HepG2 (cell line): ENCODE data around the gene ABCA2. TPM values are rescaled to one million over a fixed set of nuclear protein-coding genes. Genes with fewer than 3 reads are reported as not detected.

Source experiments
- ARID4A ChIP-seq: sonication (generic); formaldehyde crosslinking; IDR thresholded peaks from 2 replicates; pipeline ENCODE4 v1.5.0; 2020; ENCODE audit warnings: mild to moderate bottlenecking, missing genetic modification reagents, borderline replicate concordance
- ARNT ChIP-seq: fragments of 450-650 bp; IDR thresholded peaks from 2 replicates; pipeline ENCODE4 v1.6.1; 2017
- ATF1 ChIP-seq: IDR thresholded peaks from 2 replicates; pipeline ENCODE4 v1.6.1; 2016; ENCODE audit warnings: mild to moderate bottlenecking, control low read depth
- DNMT1 ChIP-seq: sonication (generic); formaldehyde crosslinking; IDR thresholded peaks from 2 replicates; pipeline ENCODE4 v1.5.1; 2020; ENCODE audit warnings: mild to moderate bottlenecking, missing genetic modification reagents
- FOXK2 ChIP-seq: fragments of 450-650 bp; IDR thresholded peaks from 2 replicates; pipeline ENCODE4 v1.6.1; 2016
- FOXO1 ChIP-seq: sonication (generic); formaldehyde crosslinking; IDR thresholded peaks from 2 replicates; pipeline ENCODE4 v1.4.0; 2020; ENCODE audit warnings: missing genetic modification reagents
- GABPA ChIP-seq, 2 experiments: IDR thresholded peaks; 2 replicates each; pipeline ENCODE4 v1.6.1; 2011 to 2016; ENCODE audit warnings: low read depth in 2 of 2, low read length in 1 of 2, missing biosample characterization in 1 of 2, missing genetic modification characterization in 1 of 2
- HDAC6 ChIP-seq: fragments of 200-600 bp; sonication (generic); IDR thresholded peaks from 2 replicates; pipeline ENCODE4 v1.7.0; 2017; ENCODE audit warnings: mild to moderate bottlenecking, antibody characterized with exemption, low read length, low read depth
- MAFK ChIP-seq, 2 experiments: IDR thresholded peaks in 1 of 2; conservative IDR thresholded peaks in 1 of 2; 2 replicates each; pipeline ENCODE4 v1.6.1; 2011; ENCODE audit warnings: improper control_type of control experiment in 2 of 2, low read length in 2 of 2
- NCOA5 ChIP-seq: sonication (generic); formaldehyde crosslinking; IDR thresholded peaks from 2 replicates; pipeline ENCODE4 v1.4.0; 2020; ENCODE audit warnings: missing genetic modification reagents
- NR2F1 ChIP-seq, 2 experiments: fragments of 450-650 bp in 1 of 2; formaldehyde crosslinking in 1 of 2; IDR thresholded peaks; 2 replicates each; pipeline versions ENCODE4 v1.5.0 to v1.6.1; 2016 to 2020; ENCODE audit warnings: mild to moderate bottlenecking in 1 of 2, missing compliant biosample characterization in 1 of 2, missing genetic modification reagents in 1 of 2, moderate library complexity in 1 of 2
- SIN3A ChIP-seq: IDR thresholded peaks from 2 replicates; pipeline ENCODE4 v1.6.1; 2011; ENCODE audit warnings: low read depth, mild to moderate bottlenecking, control low read depth, low read length, borderline replicate concordance
- SP4 ChIP-seq: sonication (generic); formaldehyde crosslinking; IDR thresholded peaks from 2 replicates; pipeline ENCODE4 v1.8.1; 2023; ENCODE audit warnings: mild to moderate bottlenecking, missing genetic modification reagents
- SRSF4 ChIP-seq: fragments of 200-400 bp; formaldehyde crosslinking; IDR thresholded peaks from one replicate; pipeline ENCODE4 v1.6.1; 2018; ENCODE audit warnings: mild to moderate bottlenecking, low read depth, low read length, moderate library complexity; ENCODE audit not compliant: poor library complexity, severe bottlenecking
- TFDP2 ChIP-seq: sonication (generic); formaldehyde crosslinking; IDR thresholded peaks from 2 replicates; pipeline ENCODE4 v1.4.0; 2020; ENCODE audit warnings: missing genetic modification reagents
- ZBTB8A ChIP-seq: sonication (generic); formaldehyde crosslinking; IDR thresholded peaks from 2 replicates; pipeline ENCODE4 v1.4.0; 2020; ENCODE audit warnings: mild to moderate bottlenecking, low read depth, missing genetic modification reagents, borderline replicate concordance
- ZIK1 ChIP-seq: sonication (generic); formaldehyde crosslinking; IDR thresholded peaks from 2 replicates; pipeline ENCODE4 v1.5.0; 2020; ENCODE audit warnings: mild to moderate bottlenecking, low read depth, missing genetic modification reagents, borderline replicate concordance
- ZNF207 ChIP-seq: fragments of 450-650 bp; IDR thresholded peaks from 2 replicates; pipeline ENCODE4 v1.6.1; 2016; ENCODE audit warnings: antibody characterized with exemption, borderline replicate concordance
- ZNF577 ChIP-seq: sonication (generic); formaldehyde crosslinking; IDR thresholded peaks from 2 replicates; pipeline ENCODE4 v1.4.0; 2020; ENCODE audit warnings: mild to moderate bottlenecking, low read depth, missing genetic modification reagents, borderline replicate concordance
- ZNF607 ChIP-seq: sonication (generic); formaldehyde crosslinking; IDR thresholded peaks from 2 replicates; pipeline ENCODE4 v1.5.1; 2020; ENCODE audit warnings: missing genetic modification reagents, mild to moderate bottlenecking, borderline replicate concordance
- ZNF674 ChIP-seq: sonication (generic); formaldehyde crosslinking; IDR thresholded peaks from 2 replicates; pipeline ENCODE4 v1.5.0; 2020; ENCODE audit warnings: low read depth, mild to moderate bottlenecking, missing genetic modification reagents
- ZNF75D ChIP-seq: sonication (generic); formaldehyde crosslinking; IDR thresholded peaks from 2 replicates; pipeline ENCODE4 v1.8.1; 2023; ENCODE audit warnings: missing genetic modification reagents, mild to moderate bottlenecking, borderline replicate concordance
- ZNF83 ChIP-seq: sonication (generic); formaldehyde crosslinking; IDR thresholded peaks from 2 replicates; pipeline ENCODE4 v1.4.0; 2020; ENCODE audit warnings: missing genetic modification reagents, mild to moderate bottlenecking, borderline replicate concordance
- ZNF883 ChIP-seq: sonication (generic); formaldehyde crosslinking; IDR thresholded peaks from 2 replicates; pipeline ENCODE4 v1.5.1; 2020; ENCODE audit warnings: mild to moderate bottlenecking, missing genetic modification reagents; ENCODE audit errors: not compliant biosample characterization
- polyA plus RNA-seq, 8 experiments: library from polyadenylated mRNA; depleted of rRNA in 3 of 8; stranded (reverse) in 7 of 8; unstranded in 1 of 8; fragments of >200 nt; fragmentation: Illumina TruSeq in 4 of 8; extraction: Trizol in 4 of 8; gene quantifications; 2 replicates each; pipeline versions ENCODE4 v1.2.1 to v1.2.3, GENCODE V29; 2011 to 2016; ENCODE audit warnings: low read depth in 4 of 8, missing spikeins in 1 of 8, mixed read lengths in 1 of 8; ENCODE audit not compliant: insufficient read depth in 1 of 8
- total RNA-seq, 5 experiments: library from RNA; depleted of rRNA; stranded (reverse); fragments of >200 nt; fragmentation: Illumina TruSeq; extraction: Trizol; gene quantifications; 2 replicates each; pipeline ENCODE4 v1.2.3, GENCODE V29; 2016; ENCODE audit warnings: low read depth in 1 of 5

The ABCA2 gene
- total and polyA plus RNA-seq, 2 of the 13 experiments (the other 11 are each of a cell fraction or from before 2014, with no cell fraction given) = 2.9 to 19.2 TPM

GRCh38 chr9:136991993-136992818 lies 35.8 kb downstream of the ABCA2 start, which contains the start of gene PAXX (continued):
- TF ChIP-seq ZNF883 (peak; percentile 29), ZNF577 (CRISPR knock-in tag) (no peak), ZNF83 (CRISPR knock-in tag) (no peak), NCOA5 (CRISPR knock-in tag) (no peak), MAFK (conservative IDR thresholded peaks at IDR 0.05 in 1 of 2, IDR thresholded peaks at IDR 0.05 in 1 of 2; ENCODE audit: low read length in 2 of 2) (no peak), SRSF4 (no peak), ZNF75D (no peak), ZBTB8A (no peak), ZNF674 (0 out of 2 replicates have a peak, but pooled peaks have one; percentile 45), GABPA (IDR thresholded peaks at IDR 0.05; ENCODE audit: low read depth, low read length) (peak; percentile 38), GABPA (CRISPR knock-in tag; IDR thresholded peaks at IDR 0.05; ENCODE audit: low read depth) (no peak; the same call in 1 of the 2 replicates), ZIK1 (no peak), ARID4A (peak; percentile 68), ATF1 (CRISPR knock-in tag) (no peak), ARNT (no peak), ZNF207 (no peak), SP4 (CRISPR knock-in tag) (peak; percentile 60; the same call in 1 of the 2 replicates), SIN3A (no peak; the same call in 1 of the 2 replicates), ZNF607 (CRISPR knock-in tag) (peak; percentile 46; the same call in 1 of the 2 replicates), HDAC6 (no peak), DNMT1 (CRISPR knock-in tag) (no peak), NR2F1 (CRISPR knock-in tag; IDR thresholded peaks at IDR 0.05) (no peak), FOXK2 (no peak), FOXO1 (CRISPR knock-in tag) (no peak), TFDP2 (CRISPR knock-in tag) (peak; percentile 72)
